GM18526 (cell line): ENCODE data around the gene CAPN11.

Source experiments
- POLR2A ChIP-seq: IDR thresholded peaks from 3 replicates; pipeline ENCODE4 v1.6.1; 2011; ENCODE audit not compliant: insufficient read length; ENCODE audit errors: extremely low read depth

Gene CAPN11

GRCh38 chr6:44224965-44225305, 66.3 kb downstream of the CAPN11 start:
- no peak for TF ChIP-seq POLR2A

GRCh38 chr6:44225579-44226325, 67.1 kb downstream of the CAPN11 start:
- TF ChIP-seq POLR2A = no peak

DNA sequence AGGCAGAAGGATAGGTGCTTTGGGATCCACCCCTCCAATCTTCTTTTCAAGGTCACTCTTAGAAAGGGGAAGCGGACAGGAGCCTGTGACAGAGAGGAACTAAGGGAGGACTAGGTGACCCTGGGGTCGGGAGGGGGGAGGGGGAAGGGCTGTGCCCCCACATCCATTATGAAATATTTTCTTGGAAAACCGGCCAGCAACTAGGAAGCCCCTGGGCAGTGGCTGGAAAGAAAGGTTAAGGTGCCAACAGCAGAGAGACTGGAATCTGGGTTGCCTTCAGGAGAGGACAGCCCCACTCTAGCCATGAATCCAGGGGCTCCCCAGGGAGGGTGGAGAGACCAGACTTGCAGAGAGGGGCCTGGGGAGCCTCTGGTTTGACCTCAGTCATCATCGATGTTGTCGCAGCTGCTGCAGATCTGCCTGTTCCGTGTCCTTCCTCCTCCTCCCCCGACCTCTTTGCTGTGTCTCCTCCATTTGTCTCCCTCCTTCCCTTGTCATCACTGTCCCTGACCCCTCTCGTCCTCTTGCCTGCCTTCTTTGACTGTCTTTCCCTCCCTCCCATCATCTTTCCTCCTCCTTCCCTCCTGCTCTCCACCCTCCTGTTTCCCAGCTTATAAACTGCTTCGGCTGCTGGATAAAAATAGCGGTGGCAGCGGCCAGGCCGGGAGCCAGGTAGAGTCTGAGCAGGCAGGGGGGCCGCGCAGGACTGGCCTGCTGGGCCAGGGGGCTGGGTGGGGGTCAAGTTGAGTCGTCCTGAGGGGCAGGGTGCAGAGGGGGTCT, 67.9 kb downstream of the CAPN11 start:
- no peak for TF ChIP-seq POLR2A

GRCh38 chr6:44227148-44227793, 68.7 kb downstream of the CAPN11 start:
- no peak for TF ChIP-seq POLR2A

- TF ChIP-seq POLR2A = no peak
Measured at GRCh38 chr6:44228031-44228430, 69.4 kb downstream of the CAPN11 start.

GRCh38 chr6:44228433-44228832, 69.8 kb downstream of the CAPN11 start:
- TF ChIP-seq POLR2A = no peak

DNA sequence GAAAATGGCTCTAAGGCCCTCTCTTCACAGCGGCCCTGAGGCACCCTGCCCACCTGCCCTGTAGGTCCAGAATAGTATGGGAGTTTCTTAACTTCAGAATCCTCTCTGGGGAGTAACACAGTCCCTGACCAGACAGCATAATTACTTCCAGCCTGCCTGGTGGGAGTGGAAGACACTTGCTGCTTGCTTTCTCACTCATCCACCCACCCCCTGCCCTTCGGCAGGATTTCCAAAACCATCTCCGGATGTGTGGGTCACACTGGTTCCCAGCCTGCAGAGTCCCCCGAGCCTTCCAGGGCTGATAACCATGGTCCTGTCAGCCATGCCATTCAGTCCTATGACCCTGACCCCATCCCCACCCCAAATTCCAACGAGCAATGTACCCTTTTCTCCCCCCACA, 70.2 kb downstream of the CAPN11 start:
- TF ChIP-seq POLR2A = no peak

- no peak for TF ChIP-seq POLR2A
Measured at GRCh38 chr6:44229376-44230033, 70.9 kb downstream of the CAPN11 start.

- TF ChIP-seq POLR2A = no peak
Measured at GRCh38 chr6:44230034-44230675, 71.5 kb downstream of the CAPN11 start.

DNA sequence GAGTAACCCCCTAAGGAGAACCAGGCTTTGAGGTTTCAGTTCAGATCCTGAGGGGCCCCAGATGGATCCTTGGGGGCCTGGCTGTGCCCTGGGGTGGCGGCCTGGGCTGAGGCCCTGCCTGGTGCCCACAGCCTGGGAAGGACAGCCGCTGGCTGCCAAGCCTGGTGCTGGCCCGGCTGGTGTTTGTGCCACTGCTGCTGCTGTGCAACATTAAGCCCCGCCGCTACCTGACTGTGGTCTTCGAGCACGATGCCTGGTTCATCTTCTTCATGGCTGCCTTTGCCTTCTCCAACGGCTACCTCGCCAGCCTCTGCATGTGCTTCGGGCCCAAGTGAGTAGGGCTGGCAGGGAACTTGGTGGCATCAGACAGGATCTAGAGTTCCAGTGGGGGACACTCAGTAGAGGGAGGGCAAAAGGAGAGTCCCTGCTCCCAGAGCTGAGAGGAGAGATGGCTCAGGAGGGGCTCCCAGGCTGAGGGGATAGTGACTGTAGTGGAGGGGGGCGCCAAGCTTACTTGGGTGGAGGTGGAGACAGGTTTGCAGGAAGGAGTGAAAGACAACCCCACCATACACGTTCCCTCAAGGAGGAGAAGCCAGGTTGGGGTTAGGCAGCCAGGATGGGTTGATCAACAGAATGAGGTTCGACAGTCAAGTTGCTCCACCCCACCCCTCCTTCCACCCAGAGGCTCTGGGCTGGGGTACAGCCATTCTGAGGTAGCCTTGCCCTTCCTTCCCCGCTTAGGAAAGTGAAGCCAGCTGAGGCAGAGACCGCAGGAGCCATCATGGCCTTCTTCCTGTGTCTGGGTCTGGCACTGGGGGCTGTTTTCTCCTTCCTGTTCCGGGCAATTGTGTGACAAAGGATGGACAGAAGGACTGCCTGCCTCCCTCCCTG, 74.3 kb downstream of the CAPN11 start:
- TF ChIP-seq POLR2A = no peak

GRCh38 chr6:44233567-44234100, 75.0 kb downstream of the CAPN11 start:
- TF ChIP-seq POLR2A = no peak
